Body of pancreas (tissue), 4 donors: Measurements from ENCODE around the gene NR6A1. TPM values are rescaled to one million over a fixed set of nuclear protein-coding genes. Genes with fewer than 3 reads are reported as not detected.
A peak's percentile ranks its signal among the peaks of the same experiment; 100 is the strongest.

Source experiments
- ATAC-seq: fragments of 150-250 bp; one replicate; pipeline ENCODE4 v1.9.1; 2016
- DNase-seq, 4 donors: peaks; one replicate each; pipeline ENCODE4 v3.0.0-alpha.2; 2019
- H3K27ac ChIP-seq, 4 donors: fragments of 200-600 bp; sonication (generic); 1 replicate in 3 of 4; 2 replicates in 1 of 4; pipeline versions ENCODE4 v1.5.1 to v1.6.1; 2016 to 2019; ENCODE audit warnings: mild to moderate bottlenecking in 1 of 4, mixed read lengths in 1 of 4, moderate library complexity in 1 of 4
- H3K27me3 ChIP-seq, 2 donors: fragments of 200-600 bp; sonication (generic); one replicate each; pipeline ENCODE4 v1.6.0; 2016; ENCODE audit warnings: mild to moderate bottlenecking in 1 of 2
- H3K36me3 ChIP-seq, 2 donors: fragments of 200-600 bp; sonication (generic); replicated peaks in 1 of 2; 2 replicates each; pipeline ENCODE4 v1.5.1; 2016; ENCODE audit warnings: low read depth in 2 of 2; ENCODE audit not compliant: insufficient read depth in 1 of 2
- H3K4me1 ChIP-seq: fragments of 200-600 bp; sonication (generic); one replicate; pipeline ENCODE4 v1.6.0; 2016
- H3K4me3 ChIP-seq, 2 donors: fragments of 200-600 bp; sonication (generic); 1 replicate in 1 of 2; 2 replicates in 1 of 2; pipeline ENCODE4 v1.5.1; 2016 to 2019
- H3K9me3 ChIP-seq, 3 donors: fragments of 200-600 bp; sonication (generic); 1 replicate in 2 of 3; 2 replicates in 1 of 3; pipeline ENCODE4 v1.5.1; 2016
- CTCF ChIP-seq, 7 experiments: fragments of 450-650 bp in 4 of 7; fragments of 200-600 bp in 3 of 7; sonication (generic) in 3 of 7; IDR thresholded peaks; one replicate each; pipeline ENCODE4 v1.5.1; 2016 to 2019; ENCODE audit warnings: antibody characterized with exemption in 7 of 7
- POLR2A ChIP-seq, 3 donors: fragments of 450-650 bp; IDR thresholded peaks; one replicate each; pipeline ENCODE4 v1.6.1; 2016; ENCODE audit warnings: antibody characterized with exemption in 3 of 3, mild to moderate bottlenecking in 2 of 3
- WGBS, 2 donors: methylation state at CpG; one replicate each; pipeline ENCODE4 v1.1.5; 2017; 5-methylcytosine and 5-hydroxymethylcytosine counted together
- intact Hi-C: fragments of 100-400 bp; cut with DNase I; formaldehyde crosslinking; loops from one replicate; pipeline ENCODE4 v1.15.1; 2023
- microRNA-seq, 2 donors: library from miRNA; unstranded; fragments of <30 nt; microRNA quantifications; one replicate each; pipeline ENCODE4, GENCODE V29; 2016; ENCODE audit warnings: borderline number of aligned reads in 2 of 2, borderline replicate concordance in 2 of 2
- small RNA-seq: library from RNA; depleted of rRNA; stranded (forward); fragments of <200 nt; gene quantifications from one replicate; pipeline ENCODE3, GENCODE V24; 2016
- total RNA-seq, 2 donors: library from RNA; depleted of rRNA; stranded (reverse); fragments of >200 nt; gene quantifications; one replicate each; pipeline ENCODE4 v1.1.0, GENCODE V29; 2016

Gene NR6A1
- total RNA-seq, 2 donors from 2014 or later, result 3.3 to 3.9 TPM

GRCh38 chr9:124469011-124469832 lies 301.9 kb downstream of the NR6A1 start:
- no peak for TF ChIP-seq POLR2A (IDR thresholded peaks at IDR 0.05)
- no peak for TF ChIP-seq CTCF (IDR thresholded peaks at IDR 0.05)
- H3K36me3 ChIP-seq, result no peaks in the 10 kb centered on the region
- intact Hi-C loops, result no loop called here
- no peaks in the 10 kb centered on the region for H3K4me1 ChIP-seq
- WGBS, 2 donors, result 76 to 85% methylated on average over 7 to 24 of the region's 28 CpGs
- H3K9me3 ChIP-seq, result no peaks in the 10 kb centered on the region
- H3K27me3 ChIP-seq, result no peaks in the 10 kb centered on the region
- no peak for ATAC-seq
- no peak overlapping the region for H3K4me3 ChIP-seq
- no peak overlapping the region for H3K27ac ChIP-seq
- no peak for DNase-seq

- no peaks in the 10 kb centered on the region for H3K9me3 ChIP-seq
- no peak for DNase-seq
Observed at GRCh38 chr9:124468061-124468740, 302.9 kb downstream of the NR6A1 start.

GRCh38 chr9:124467410-124468060 lies 303.6 kb downstream of the NR6A1 start:
- DNase-seq (no peak), ATAC-seq (no peak)
- intact Hi-C loops, result no loop called here
- Histone ChIP-seq H3K4me1 (no peaks in the 10 kb centered on the region), H3K36me3 (no peaks in the 10 kb centered on the region), H3K4me3 (no peak overlapping the region), H3K9me3 (no peaks in the 10 kb centered on the region), H3K27me3 (no peaks in the 10 kb centered on the region), H3K27ac (no peak overlapping the region)
- WGBS, 2 donors, result 78 to 83% methylated on average over 9 to 17 of the region's 17 CpGs
- no peak for TF ChIP-seq CTCF (IDR thresholded peaks at IDR 0.05)
- no peak for TF ChIP-seq POLR2A (IDR thresholded peaks at IDR 0.05)

More at GRCh38 chr9:124468061-124468740, 302.9 kb downstream of the NR6A1 start:
- no peak overlapping the region for H3K27ac ChIP-seq
- no peak for TF ChIP-seq POLR2A (IDR thresholded peaks at IDR 0.05)
- no peaks in the 10 kb centered on the region for H3K4me1 ChIP-seq
- no peaks in the 10 kb centered on the region for H3K27me3 ChIP-seq
- H3K4me3 ChIP-seq, result no peak overlapping the region
- intact Hi-C loops, result no loop called here
- WGBS, 2 donors, result 79% methylated on average over 5 to 19 of the region's 19 CpGs
- no peaks in the 10 kb centered on the region for H3K36me3 ChIP-seq
- no peak for ATAC-seq

Small RNA genes lying within 50 kb of the gene (microRNA-seq; reads per million reads assigned to microRNA genes)
- gene MIR181A2, result 114 to 166 reads per million in 2 donors
- 123 to 272 reads per million in 2 donors for gene MIR181B2

Small RNA genes lying within 50 kb of the gene (small RNA-seq; reads per million reads assigned to genes)
- 98.3 reads per million, percentile 96 among the genes with 10 or more reads in this experiment for gene MIR181A2
- 4.2 reads per million, percentile 85 among the genes with 10 or more reads in this experiment for gene MIR181B2
- gene RN7SL302P, result not detected

Other genes starting within 250 kb of the NR6A1 start
- 1 to 10 TPM; 4.4 to 5.3 TPM for gene OLFML2A, start 5.8 kb upstream of the NR6A1 start, total RNA-seq
- under 1 TPM in 1 of 2 donors, not detected in 1; 0.78 TPM for gene WDR38, start 82.1 kb upstream of the NR6A1 start, total RNA-seq
- gene RPL35, start 90.6 kb upstream of the NR6A1 start, total RNA-seq, result 1,000 to 10,000 TPM; 1,031 to 1,035 TPM
- gene ARPC5L, start 90.8 kb upstream of the NR6A1 start, total RNA-seq, result 10 to 100 TPM; 14.5 to 21.8 TPM
- 10 to 100 TPM; 14.5 to 32.6 TPM for gene GOLGA1, start 169.8 kb upstream of the NR6A1 start, total RNA-seq